ENCODE measurements around the gene MCF2L. TPM values are rescaled to one million over a fixed set of nuclear protein-coding genes. Genes with fewer than 3 reads are reported as not detected.
"Not testable (repeated sequence)": the region's sequence is repeated elsewhere in the genome, so short reads cannot be mapped to it uniquely, and the experiment has no call there.

MCF2L gene
- total RNA-seq, 4 donors from 2014 or later: 12.8 to 169 (median 41.5) TPM

DNA sequence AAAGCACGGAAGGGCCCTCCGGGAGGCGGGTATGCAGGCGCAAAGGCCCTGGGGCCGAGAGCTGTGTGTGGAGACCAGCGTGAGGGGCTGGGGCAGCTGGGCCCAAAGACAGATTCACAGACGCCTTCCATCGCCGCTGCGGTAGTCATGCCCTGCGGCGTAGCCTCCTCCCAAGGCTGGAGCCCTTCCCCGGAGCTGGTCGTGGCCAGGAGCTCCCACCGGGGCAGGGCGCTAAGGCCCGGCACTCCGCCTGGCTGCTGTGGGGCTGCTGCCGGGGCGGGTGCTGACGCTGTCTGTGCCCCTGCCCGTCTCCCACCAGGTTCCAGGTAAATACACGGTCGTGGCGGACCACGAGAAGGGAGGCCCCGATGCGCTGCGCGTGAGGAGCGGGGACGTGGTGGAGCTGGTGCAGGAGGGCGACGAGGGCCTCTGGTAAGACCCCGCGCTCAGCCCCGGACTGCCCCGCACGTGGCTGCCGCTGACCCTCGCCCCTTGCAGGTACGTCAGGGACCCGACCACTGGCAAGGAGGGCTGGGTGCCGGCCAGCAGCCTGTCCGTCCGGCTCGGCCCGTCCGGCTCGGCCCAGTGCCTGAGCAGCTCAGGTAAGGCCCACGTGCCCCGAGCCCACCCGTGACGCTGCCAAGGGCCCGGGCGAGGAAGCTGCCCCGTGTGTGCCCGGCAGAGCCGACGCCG is 127.2 kb downstream of the MCF2L start:
- ATAC-seq (ENCODE audit: low FRiP score): peak; percentile 35

DNA sequence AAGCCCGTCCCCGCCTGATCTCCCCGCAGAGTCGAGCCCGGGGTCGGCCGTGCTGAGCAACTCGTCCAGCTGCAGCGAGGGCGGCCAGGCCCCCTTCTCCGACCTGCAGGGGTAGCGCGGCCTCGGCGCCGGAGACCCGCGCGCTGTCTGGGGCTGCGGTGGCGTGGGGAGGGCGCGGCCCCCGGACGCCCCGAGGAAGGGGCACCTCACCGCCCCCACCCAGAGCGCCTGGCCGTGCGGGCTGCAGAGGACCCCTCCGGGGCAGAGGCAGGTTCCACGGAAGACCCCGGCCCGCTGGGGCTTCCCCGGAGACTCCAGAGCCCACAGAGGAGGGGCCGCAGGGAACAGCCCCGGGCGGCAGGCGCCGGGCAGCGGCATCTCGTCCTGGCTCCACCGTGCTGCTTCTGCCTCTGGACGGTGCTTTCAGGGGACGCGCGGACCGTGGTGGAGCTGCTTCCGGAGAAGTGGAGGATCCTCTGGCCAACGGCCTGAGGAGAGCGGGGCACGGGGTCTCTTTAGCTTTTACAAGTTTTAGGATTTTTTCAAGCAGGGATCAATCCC is 127.8 kb downstream of the MCF2L start:
- TF ChIP-seq, protein P1, sequence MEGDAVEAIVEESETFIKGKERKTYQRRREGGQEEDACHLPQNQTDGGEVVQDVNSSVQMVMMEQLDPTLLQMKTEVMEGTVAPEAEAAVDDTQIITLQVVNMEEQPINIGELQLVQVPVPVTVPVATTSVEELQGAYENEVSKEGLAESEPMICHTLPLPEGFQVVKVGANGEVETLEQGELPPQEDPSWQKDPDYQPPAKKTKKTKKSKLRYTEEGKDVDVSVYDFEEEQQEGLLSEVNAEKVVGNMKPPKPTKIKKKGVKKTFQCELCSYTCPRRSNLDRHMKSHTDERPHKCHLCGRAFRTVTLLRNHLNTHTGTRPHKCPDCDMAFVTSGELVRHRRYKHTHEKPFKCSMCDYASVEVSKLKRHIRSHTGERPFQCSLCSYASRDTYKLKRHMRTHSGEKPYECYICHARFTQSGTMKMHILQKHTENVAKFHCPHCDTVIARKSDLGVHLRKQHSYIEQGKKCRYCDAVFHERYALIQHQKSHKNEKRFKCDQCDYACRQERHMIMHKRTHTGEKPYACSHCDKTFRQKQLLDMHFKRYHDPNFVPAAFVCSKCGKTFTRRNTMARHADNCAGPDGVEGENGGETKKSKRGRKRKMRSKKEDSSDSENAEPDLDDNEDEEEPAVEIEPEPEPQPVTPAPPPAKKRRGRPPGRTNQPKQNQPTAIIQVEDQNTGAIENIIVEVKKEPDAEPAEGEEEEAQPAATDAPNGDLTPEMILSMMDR (IDR thresholded peaks at IDR 0.05): no peak
- ATAC-seq (ENCODE audit: low FRiP score) (no peak), DNase-seq (ENCODE audit: low spot score) (no peak)

More for the DNA sequence above, 127.2 kb downstream of the MCF2L start:
- DNase-seq (ENCODE audit: low spot score): no peak
- TF ChIP-seq, protein P1 (IDR thresholded peaks at IDR 0.05): no peak

DNA sequence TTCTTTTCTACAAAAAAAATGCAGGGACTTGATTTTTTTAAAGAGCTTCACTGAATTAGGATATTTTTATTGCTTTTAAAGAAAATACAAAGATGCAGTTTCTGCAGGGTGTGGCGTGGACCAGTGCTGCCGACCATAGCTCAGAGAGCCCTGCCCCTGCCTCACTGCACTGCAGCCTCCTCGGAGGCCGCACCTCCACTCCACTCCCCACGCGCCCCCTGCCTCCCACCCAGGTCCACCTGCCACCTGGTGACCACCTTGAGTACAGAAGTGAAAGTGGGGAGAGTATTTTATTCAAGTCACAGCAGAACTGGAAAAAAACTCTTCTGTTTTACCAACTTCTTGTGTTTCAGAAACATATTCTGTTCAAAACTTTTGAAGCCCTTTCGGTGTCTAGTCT is 128.6 kb downstream of the MCF2L start:
- TF ChIP-seq, protein P1 (IDR thresholded peaks at IDR 0.05): no peak
- ATAC-seq (ENCODE audit: low FRiP score) (no peak), DNase-seq (ENCODE audit: low spot score) (no peak)

DNA sequence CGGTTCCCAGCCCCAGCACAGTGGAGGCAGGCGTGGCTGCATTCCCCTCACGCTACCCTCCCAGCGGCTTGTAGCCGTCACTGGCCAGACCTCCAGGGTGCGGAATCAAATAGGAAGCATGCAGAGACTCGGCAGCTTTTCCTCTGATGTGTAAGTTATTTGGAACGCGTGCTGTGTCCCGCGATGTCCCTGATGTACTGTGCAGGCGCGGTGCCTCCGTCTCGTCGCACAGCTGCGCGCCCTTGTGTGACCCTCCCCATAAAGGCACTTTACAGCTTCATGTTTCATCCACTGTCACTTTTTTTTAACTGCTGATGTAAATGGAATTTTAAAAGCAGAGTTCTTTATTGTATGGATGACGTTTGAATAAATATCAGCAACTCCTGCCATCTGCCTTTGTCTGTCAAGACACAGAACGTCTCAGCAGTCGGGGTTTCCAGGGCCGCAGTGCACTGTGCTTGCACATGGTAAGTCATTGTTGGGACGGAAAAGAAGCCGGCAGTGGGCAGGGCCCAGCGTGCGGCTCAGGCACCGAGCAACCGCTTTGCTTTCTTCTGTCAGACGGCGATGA is 129.2 kb downstream of the MCF2L start:
- DNase-seq (ENCODE audit: low spot score): no peak
- TF ChIP-seq, protein P1 (IDR thresholded peaks at IDR 0.05): no peak
- no peak for ATAC-seq (ENCODE audit: low FRiP score)

DNA sequence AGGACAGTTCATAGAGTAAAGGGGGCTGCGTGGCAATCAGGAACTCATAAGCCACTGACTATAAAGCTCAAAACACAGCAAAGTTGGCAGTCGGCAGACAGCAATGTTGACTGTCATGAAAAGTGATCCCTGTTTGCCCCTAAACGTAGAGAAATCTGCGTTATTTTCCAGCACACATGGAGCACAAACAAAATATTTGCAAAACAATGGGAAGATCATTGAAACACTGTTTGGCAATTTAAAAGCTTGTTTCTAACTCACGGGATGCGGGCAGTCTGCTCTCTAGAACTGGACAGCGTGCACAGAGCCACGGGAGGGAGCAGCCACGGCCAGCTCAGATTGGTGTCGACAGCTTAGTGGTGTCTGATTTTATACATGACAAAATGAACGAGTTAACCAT is 130.1 kb downstream of the MCF2L start:
- TF ChIP-seq, protein P1 (IDR thresholded peaks at IDR 0.05): no peak
- no peak for ATAC-seq (ENCODE audit: low FRiP score)
- DNase-seq (ENCODE audit: low spot score): no peak

DNA sequence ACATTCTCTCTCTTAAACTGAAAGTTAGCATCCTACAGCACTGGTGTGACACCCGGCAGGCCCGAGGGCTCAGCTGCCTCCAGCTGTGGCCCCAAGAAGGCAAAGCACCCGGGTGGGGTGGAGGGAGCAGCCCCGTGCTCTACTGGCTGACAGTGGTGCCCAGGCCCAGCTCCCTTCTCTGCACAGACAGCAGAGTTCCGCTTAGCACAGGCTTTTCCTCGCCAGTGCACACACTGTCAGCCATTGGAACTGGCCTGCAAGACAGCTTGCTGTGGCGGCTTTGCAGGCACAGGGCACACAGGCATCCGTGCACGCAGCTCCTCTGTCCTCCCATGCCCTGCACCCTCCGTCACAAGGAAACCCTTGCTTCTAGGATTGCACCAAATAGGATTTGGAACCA is 133.3 kb downstream of the MCF2L start:
- not testable (repeated sequence) for ATAC-seq (ENCODE audit: low FRiP score); DNase-seq (ENCODE audit: low spot score)

DNA sequence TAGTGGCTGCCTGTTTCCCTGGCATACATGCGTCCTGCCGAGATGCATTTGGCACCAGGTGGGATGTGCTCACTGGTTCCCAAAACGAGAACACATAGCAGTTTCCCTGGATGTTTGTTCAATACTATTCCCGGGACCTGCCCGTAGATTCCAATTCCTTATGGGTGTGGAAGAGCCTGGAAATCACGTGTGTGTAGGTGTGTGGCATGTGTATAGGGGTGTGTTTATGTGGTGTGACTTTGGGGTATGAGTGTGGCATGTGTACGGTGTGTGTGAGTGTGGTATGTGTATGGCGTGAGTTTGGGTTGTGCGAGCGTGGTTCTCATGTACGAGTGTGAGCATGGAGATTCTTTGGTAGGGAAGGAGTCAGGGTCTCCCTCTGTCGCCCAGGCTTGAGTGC is 133.7 kb downstream of the MCF2L start:
- ATAC-seq (ENCODE audit: low FRiP score) (no peak), DNase-seq (ENCODE audit: low spot score) (no peak)
- TF ChIP-seq, protein P1 (IDR thresholded peaks at IDR 0.05): no peak

All from omental fat pad (tissue), 4 donors.